Esophagus muscularis mucosa (tissue), 4 donors: ENCODE results near the gene NGEF.

Experiments
- EP300 ChIP-seq: sonication (generic); formaldehyde crosslinking; IDR thresholded peaks from one replicate; pipeline ENCODE4 v1.6.1; 2017; ENCODE audit warnings: antibody characterized with exemption
- POLR2A ChIP-seq: fragments of 450-650 bp; IDR thresholded peaks from one replicate; pipeline ENCODE4 v1.6.1; 2017; ENCODE audit warnings: antibody characterized with exemption, moderate library complexity, mild to moderate bottlenecking, low read depth
- TF ChIP-seq, protein P1 (sequence below), 3 experiments: fragments of 200-600 bp in 2 of 3; fragments of 450-650 bp in 1 of 3; sonication (generic) in 2 of 3; IDR thresholded peaks; one replicate each; pipeline ENCODE4 v1.5.1; 2017 to 2019; ENCODE audit warnings: antibody characterized with exemption in 3 of 3, mild to moderate bottlenecking in 2 of 3, moderate library complexity in 1 of 3

DNA sequence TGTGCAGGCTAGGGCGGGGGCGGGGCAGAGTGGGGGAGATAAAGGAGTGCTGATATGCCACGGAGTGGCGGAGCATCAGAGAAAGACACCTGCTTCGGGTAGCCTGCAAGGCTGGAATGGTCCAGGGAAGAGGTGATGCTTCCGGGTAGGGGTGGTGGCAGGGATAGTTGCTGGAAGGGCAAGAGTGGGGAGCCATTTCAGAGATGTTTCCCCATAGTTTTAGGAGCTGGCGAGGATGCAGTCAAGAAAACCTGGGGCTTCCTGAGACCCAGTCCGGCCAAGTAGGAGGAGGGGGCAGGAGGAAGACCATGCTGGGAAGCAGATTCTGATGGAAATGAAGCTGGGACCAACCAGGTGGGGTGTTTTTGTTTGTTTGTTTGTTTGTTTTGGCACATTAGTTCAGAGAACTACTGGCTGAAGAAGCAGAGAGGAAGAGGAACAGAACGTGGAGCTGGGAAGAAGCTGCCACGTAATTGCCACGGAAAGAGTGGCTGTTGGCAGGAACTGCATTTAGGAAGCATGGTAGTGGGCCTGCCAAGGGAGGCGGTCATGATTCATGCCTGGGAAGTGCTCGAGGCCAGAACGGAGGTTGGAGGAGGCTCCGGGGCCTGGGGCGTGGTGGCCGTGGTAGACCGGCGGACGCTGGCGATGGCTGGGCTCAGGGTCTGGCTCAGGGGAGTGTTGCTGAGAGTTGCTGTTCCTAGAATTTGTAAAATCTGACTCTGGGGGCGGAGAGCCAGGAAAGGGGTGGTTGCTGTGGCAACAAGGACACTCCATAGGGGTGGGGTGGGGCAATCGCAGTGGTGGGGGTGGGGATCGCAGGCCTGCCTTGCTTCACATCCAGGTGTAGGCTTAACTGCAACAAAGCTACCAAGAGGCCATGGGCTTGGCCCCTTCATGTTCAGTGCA is 38.4 kb upstream of the NGEF start:
- TF ChIP-seq, protein P1, sequence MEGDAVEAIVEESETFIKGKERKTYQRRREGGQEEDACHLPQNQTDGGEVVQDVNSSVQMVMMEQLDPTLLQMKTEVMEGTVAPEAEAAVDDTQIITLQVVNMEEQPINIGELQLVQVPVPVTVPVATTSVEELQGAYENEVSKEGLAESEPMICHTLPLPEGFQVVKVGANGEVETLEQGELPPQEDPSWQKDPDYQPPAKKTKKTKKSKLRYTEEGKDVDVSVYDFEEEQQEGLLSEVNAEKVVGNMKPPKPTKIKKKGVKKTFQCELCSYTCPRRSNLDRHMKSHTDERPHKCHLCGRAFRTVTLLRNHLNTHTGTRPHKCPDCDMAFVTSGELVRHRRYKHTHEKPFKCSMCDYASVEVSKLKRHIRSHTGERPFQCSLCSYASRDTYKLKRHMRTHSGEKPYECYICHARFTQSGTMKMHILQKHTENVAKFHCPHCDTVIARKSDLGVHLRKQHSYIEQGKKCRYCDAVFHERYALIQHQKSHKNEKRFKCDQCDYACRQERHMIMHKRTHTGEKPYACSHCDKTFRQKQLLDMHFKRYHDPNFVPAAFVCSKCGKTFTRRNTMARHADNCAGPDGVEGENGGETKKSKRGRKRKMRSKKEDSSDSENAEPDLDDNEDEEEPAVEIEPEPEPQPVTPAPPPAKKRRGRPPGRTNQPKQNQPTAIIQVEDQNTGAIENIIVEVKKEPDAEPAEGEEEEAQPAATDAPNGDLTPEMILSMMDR (IDR thresholded peaks at IDR 0.05), result no peak
- TF ChIP-seq POLR2A (no peak), EP300 (no peak)
